Kidney (tissue), 14 donors: ENCODE results near the gene THAP4. TPM values are rescaled to one million over a fixed set of nuclear protein-coding genes. Genes with fewer than 3 reads are reported as not detected.

Experiments used
- DNase-seq, 5 donors: peaks; one replicate each; pipeline ENCODE4 v3.0.0-alpha.2; 2013 to 2020
- FAIRE-seq: peaks from 2 replicates; lab custom pipeline; 2012; peaks lifted over from hg19 to GRCh38; lab: Jason Lieb, UNC
- H3K27ac ChIP-seq, 2 donors: one replicate each; pipeline ENCODE4 v1.7.0; 2013; ENCODE audit warnings: low read depth in 2 of 2, low read length in 2 of 2, inconsistent platforms in 1 of 2
- H3K27me3 ChIP-seq: one replicate; pipeline ENCODE4 v1.7.1; 2013; ENCODE audit warnings: low read length, inconsistent platforms; ENCODE audit not compliant: control insufficient read depth, insufficient read depth
- H3K36me3 ChIP-seq, 3 donors: one replicate each; pipeline versions ENCODE4 v1.7.0 to v1.7.1; 2013; ENCODE audit warnings: low read length in 3 of 3, control low read depth in 1 of 3, inconsistent platforms in 1 of 3; ENCODE audit not compliant: insufficient read depth in 3 of 3, control insufficient read depth in 2 of 3
- H3K4me1 ChIP-seq, 3 donors: one replicate each; pipeline versions ENCODE4 v1.7.0 to v1.7.1; 2013; ENCODE audit warnings: low read length in 3 of 3, inconsistent platforms in 1 of 3, low read depth in 1 of 3; ENCODE audit not compliant: control insufficient read depth in 2 of 3, insufficient read depth in 2 of 3
- H3K4me3 ChIP-seq, 3 donors: one replicate each; pipeline versions ENCODE4 v1.7.0 to v1.8.1; 2013; ENCODE audit warnings: low read length in 3 of 3, control low read depth in 1 of 3, inconsistent platforms in 1 of 3
- H3K9ac ChIP-seq, 3 donors: one replicate each; pipeline versions ENCODE4 v1.7.0 to v1.7.1; 2013; ENCODE audit warnings: low read length in 3 of 3, control low read depth in 1 of 3, inconsistent platforms in 1 of 3
- H3K9me3 ChIP-seq, 3 donors: one replicate each; pipeline versions ENCODE4 v1.7.0 to v1.7.1; 2013; ENCODE audit warnings: low read length in 3 of 3, control low read depth in 1 of 3, inconsistent platforms in 1 of 3; ENCODE audit not compliant: control insufficient read depth in 2 of 3, insufficient read depth in 1 of 3
- CTCF ChIP-seq: IDR thresholded peaks from 3 replicates; pipeline ENCODE4 v1.5.1; 2012; ENCODE audit warnings: mild to moderate bottlenecking, moderate library complexity, borderline replicate concordance; ENCODE audit not compliant: insufficient read depth; ENCODE audit errors: extremely low read depth
- intact Hi-C: fragments of 100-400 bp; cut with DNase I; formaldehyde crosslinking; loops from one replicate; pipeline ENCODE4 v1.11.1; 2022
- polyA plus RNA-seq: library from polyadenylated mRNA; stranded (reverse); fragments of 350-450 nt; fragmentation: Illumina TruSeq; extraction: RNeasy Lipid Tissue Mini Kit (QIAGEN cat#74804); gene quantifications from one replicate; pipeline ENCODE4 v1.2.3, GENCODE V29; 2014; ENCODE audit warnings: low read depth, low replicate concordance; ENCODE audit not compliant: insufficient read depth
- total RNA-seq: library from RNA; stranded (reverse); fragmentation: NEBNext Ultra II Directional; extraction: Animal tissue kit (Norgen Biotek cat#: 25700); gene quantifications from one replicate; pipeline ENCODE4 v1.2.1, GENCODE V29; 2021
- donor health status: control.
- donor health status: control.
- donor health status: control.
- donor health status: control.
- donor health status: control.
- donor health status: DM: yes; HTN: yes; CAD: no.
- donor health status: Normal renal cell carcinoma (clear cell type).

THAP4 gene
- total and polyA plus RNA-seq, 2 donors from 2014 or later, result 68.0 to 184 TPM

GRCh38 chr2:241606186-241606585, 30.8 kb downstream of the THAP4 start:
- peaks cover 0 to 28% (median 18%) of the 10 kb centered on the region in 3 donors for H3K36me3 ChIP-seq

GRCh38 chr2:241603686-241604085, 33.3 kb downstream of the THAP4 start:
- Histone ChIP-seq H3K9ac (no peak overlapping the region), H3K27me3 (no peaks in the 10 kb centered on the region), H3K27ac (no peak overlapping the region), H3K4me1 (no peaks in the 10 kb centered on the region), H3K4me3 (no peak overlapping the region), H3K36me3 (peaks cover 0 to 34% (median 23%) of the 10 kb centered on the region in 3 donors), H3K9me3 (no peaks in the 10 kb centered on the region)
- DNase-seq (no peak), FAIRE-seq (no peak)
- intact Hi-C loops, result no loop called here
- TF ChIP-seq CTCF, result no peak

More at GRCh38 chr2:241606186-241606585, 30.8 kb downstream of the THAP4 start:
- no peaks in the 10 kb centered on the region for H3K27me3 ChIP-seq
- no peaks in the 10 kb centered on the region for H3K9me3 ChIP-seq
- intact Hi-C loops, result no loop called here
- no peak for FAIRE-seq
- no peak overlapping the region for H3K27ac ChIP-seq
- no peak for TF ChIP-seq CTCF
- H3K4me3 ChIP-seq, result no peak overlapping the region
- DNase-seq, result no peak
- peaks cover 0 to 3% (median 0%) of the 10 kb centered on the region in 3 donors for H3K4me1 ChIP-seq
- no peak overlapping the region for H3K9ac ChIP-seq

- no peak for FAIRE-seq
- Histone ChIP-seq H3K9me3 (no peaks in the 10 kb centered on the region), H3K9ac (no peak overlapping the region), H3K27me3 (no peaks in the 10 kb centered on the region), H3K4me1 (no peaks in the 10 kb centered on the region), H3K4me3 (no peak overlapping the region), H3K27ac (no peak overlapping the region), H3K36me3 (peaks cover 0 to 37% (median 23%) of the 10 kb centered on the region in 3 donors)
- TF ChIP-seq CTCF, result no peak
- intact Hi-C loops, result no loop called here
- peak in 1 of 5 donors; percentile 66 for DNase-seq
Measured at GRCh38 chr2:241602720-241603119, 34.2 kb downstream of the THAP4 start.

GRCh38 chr2:241601841-241602240, 35.1 kb downstream of the THAP4 start:
- Histone ChIP-seq H3K9me3 (no peaks in the 10 kb centered on the region), H3K36me3 (peaks cover 0 to 37% (median 25%) of the 10 kb centered on the region in 3 donors), H3K27ac (no peak overlapping the region), H3K4me1 (no peaks in the 10 kb centered on the region), H3K4me3 (no peak overlapping the region), H3K27me3 (no peaks in the 10 kb centered on the region), H3K9ac (no peak overlapping the region)
- DNase-seq (no peak), FAIRE-seq (no peak)
- TF ChIP-seq CTCF, result no peak
- intact Hi-C loops, result no loop called here
